ENCODE results near the gene CDKN2D. TPM values are rescaled to one million over a fixed set of nuclear protein-coding genes. Genes with fewer than 3 reads are reported as not detected.

Gene CDKN2D
- total RNA-seq, 1 donor from 2014 or later = 5.4 TPM

DNA sequence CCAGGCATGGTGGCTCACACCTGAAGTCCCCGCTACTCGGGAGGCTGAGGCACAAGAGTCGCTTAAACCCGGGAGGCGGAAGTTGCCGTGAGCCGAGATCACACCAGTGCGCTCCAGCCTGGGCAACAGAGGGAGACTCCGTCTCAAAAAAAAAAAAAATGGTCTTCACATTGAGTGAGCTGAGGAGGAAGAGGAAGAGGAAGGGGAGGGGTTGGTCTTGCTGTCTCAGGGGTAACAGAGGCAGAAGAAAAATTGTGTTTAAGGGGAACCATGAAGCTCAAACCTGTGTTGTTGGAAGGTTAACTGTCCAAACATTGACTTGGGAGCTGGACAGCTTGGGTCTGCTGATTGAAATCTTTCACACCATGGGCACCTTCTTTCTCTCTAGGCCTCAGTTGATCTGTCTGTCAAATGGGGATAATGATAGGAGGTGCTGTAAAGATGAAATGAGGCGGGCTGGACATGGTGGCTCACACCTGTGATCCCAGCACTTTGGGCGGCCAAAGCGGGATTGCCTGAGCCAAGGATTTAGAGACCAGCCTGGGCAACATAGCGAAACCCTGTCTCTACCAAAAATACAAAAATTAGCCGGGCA lies 46.7 kb upstream of the CDKN2D start:
- Histone ChIP-seq H3K4me3 (ENCODE audit: insufficient read depth, low read depth, low read length) (no peak overlapping the region), H2AFZ (ENCODE audit: low read depth, low read length) (no peak overlapping the region), H3K9ac (ENCODE audit: low read length) (no peak overlapping the region), H3K27me3 (ENCODE audit: insufficient read depth, low read length) (no peaks in the 10 kb centered on the region), H3K9me3 (ENCODE audit: insufficient read depth, low read depth, low read length) (no peaks in the 10 kb centered on the region), H3K4me1 (ENCODE audit: insufficient read depth, low read length) (peaks cover 9% of the 10 kb centered on the region), H3K36me3 (ENCODE audit: insufficient read depth, low read length) (peaks cover 2% of the 10 kb centered on the region), H3K4me2 (ENCODE audit: low read length) (no peak overlapping the region), H3K79me2 (ENCODE audit: insufficient read depth, low read length) (peaks cover 39% of the 10 kb centered on the region), H4K20me1 (ENCODE audit: insufficient read depth, low read length) (peaks cover 6% of the 10 kb centered on the region), H3K27ac (ENCODE audit: low read depth, low read length) (no peak overlapping the region)
- FAIRE-seq = no peak
- no peak overlapping the region for H3K4me3 Mint-ChIP-seq (ENCODE audit: unreplicated experiment)
- peak overlapping the region; percentile 41 for H3K27ac Mint-ChIP-seq (ENCODE audit: unreplicated experiment)
- H3K9me3 Mint-ChIP-seq (ENCODE audit: unreplicated experiment) = no peaks in the 10 kb centered on the region
- no peak for DNase-seq (ENCODE audit: low read depth)
- H3K4me1 Mint-ChIP-seq (ENCODE audit: low read depth, unreplicated experiment) = peaks cover 6% of the 10 kb centered on the region
- peaks cover 7% of the 10 kb centered on the region for H3K36me3 Mint-ChIP-seq (ENCODE audit: low read depth, unreplicated experiment)
- TF ChIP-seq, protein P1, sequence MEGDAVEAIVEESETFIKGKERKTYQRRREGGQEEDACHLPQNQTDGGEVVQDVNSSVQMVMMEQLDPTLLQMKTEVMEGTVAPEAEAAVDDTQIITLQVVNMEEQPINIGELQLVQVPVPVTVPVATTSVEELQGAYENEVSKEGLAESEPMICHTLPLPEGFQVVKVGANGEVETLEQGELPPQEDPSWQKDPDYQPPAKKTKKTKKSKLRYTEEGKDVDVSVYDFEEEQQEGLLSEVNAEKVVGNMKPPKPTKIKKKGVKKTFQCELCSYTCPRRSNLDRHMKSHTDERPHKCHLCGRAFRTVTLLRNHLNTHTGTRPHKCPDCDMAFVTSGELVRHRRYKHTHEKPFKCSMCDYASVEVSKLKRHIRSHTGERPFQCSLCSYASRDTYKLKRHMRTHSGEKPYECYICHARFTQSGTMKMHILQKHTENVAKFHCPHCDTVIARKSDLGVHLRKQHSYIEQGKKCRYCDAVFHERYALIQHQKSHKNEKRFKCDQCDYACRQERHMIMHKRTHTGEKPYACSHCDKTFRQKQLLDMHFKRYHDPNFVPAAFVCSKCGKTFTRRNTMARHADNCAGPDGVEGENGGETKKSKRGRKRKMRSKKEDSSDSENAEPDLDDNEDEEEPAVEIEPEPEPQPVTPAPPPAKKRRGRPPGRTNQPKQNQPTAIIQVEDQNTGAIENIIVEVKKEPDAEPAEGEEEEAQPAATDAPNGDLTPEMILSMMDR (IDR thresholded peaks at IDR 0.05; ENCODE audit: insufficient read depth, low read depth, low read length) = no peak
- no peak for TF ChIP-seq EZH2 (IDR thresholded peaks at IDR 0.05; ENCODE audit: insufficient read depth, low read length)
- no peaks in the 10 kb centered on the region for H3K27me3 Mint-ChIP-seq (ENCODE audit: low read depth, unreplicated experiment)

DNA sequence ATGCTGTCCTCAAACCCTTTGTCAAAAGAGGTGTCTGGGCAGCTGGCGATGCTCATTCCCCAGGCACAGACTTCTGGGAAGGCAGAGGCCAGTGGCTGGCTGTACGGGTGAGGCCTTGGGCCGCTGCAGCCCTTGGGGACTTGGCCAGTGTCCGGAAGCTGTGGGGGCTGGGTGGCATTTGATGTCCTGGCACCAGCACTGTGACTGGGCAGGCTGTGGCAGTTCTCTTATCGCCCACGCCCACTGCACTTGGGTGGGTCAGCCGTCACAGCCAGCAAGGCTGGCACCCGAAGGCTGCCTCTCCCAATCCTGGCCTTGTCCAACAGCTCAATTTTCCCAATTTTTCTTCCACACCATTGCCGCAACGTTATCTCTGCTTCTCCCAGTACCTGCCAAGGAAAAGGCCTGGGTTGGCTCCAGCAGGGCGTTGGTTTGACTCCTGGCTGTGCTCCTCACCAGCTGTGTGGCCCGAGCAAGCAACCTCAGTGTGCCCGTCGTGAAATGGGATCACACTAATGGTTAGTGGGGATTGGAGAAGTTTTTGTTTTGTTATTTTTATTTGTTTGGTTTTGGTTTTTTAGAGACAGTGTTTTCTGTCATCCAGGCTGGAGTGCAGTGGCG lies 43.8 kb upstream of the CDKN2D start:
- FAIRE-seq = no peak
- H3K27me3 Mint-ChIP-seq (ENCODE audit: low read depth, unreplicated experiment) = no peaks in the 10 kb centered on the region

More for the DNA sequence above, 43.8 kb upstream of the CDKN2D start:
- no peak overlapping the region for H3K27ac Mint-ChIP-seq (ENCODE audit: unreplicated experiment)
- Histone ChIP-seq H3K9ac (ENCODE audit: low read length) (no peak overlapping the region), H3K4me1 (ENCODE audit: insufficient read depth, low read length) (peaks cover 6% of the 10 kb centered on the region), H4K20me1 (ENCODE audit: insufficient read depth, low read length) (peaks cover 6% of the 10 kb centered on the region), H3K9me3 (ENCODE audit: insufficient read depth, low read depth, low read length) (no peaks in the 10 kb centered on the region), H2AFZ (ENCODE audit: low read depth, low read length) (no peak overlapping the region), H3K79me2 (ENCODE audit: insufficient read depth, low read length) (peaks cover 39% of the 10 kb centered on the region), H3K36me3 (ENCODE audit: insufficient read depth, low read length) (peaks cover 2% of the 10 kb centered on the region), H3K27ac (ENCODE audit: low read depth, low read length) (no peak overlapping the region), H3K4me2 (ENCODE audit: low read length) (no peak overlapping the region), H3K4me3 (ENCODE audit: insufficient read depth, low read depth, low read length) (no peak overlapping the region), H3K27me3 (ENCODE audit: insufficient read depth, low read length) (no peaks in the 10 kb centered on the region)
- no peak overlapping the region for H3K4me3 Mint-ChIP-seq (ENCODE audit: unreplicated experiment)
- H3K4me1 Mint-ChIP-seq (ENCODE audit: low read depth, unreplicated experiment) = peaks cover 3% of the 10 kb centered on the region
- H3K9me3 Mint-ChIP-seq (ENCODE audit: unreplicated experiment) = no peaks in the 10 kb centered on the region
- DNase-seq (ENCODE audit: low read depth) = peak; percentile 26
- no peak for TF ChIP-seq EZH2 (IDR thresholded peaks at IDR 0.05; ENCODE audit: insufficient read depth, low read length)
- TF ChIP-seq, protein P1 (IDR thresholded peaks at IDR 0.05; ENCODE audit: insufficient read depth, low read depth, low read length) = no peak
- peaks cover 7% of the 10 kb centered on the region for H3K36me3 Mint-ChIP-seq (ENCODE audit: low read depth, unreplicated experiment)
